Ascending aorta (tissue), 2 donors: ENCODE data around the gene TRIM15. TPM values are rescaled to one million over a fixed set of nuclear protein-coding genes. Genes with fewer than 3 reads are reported as not detected.

ENCODE experiments used
- DNase-seq, 2 donors: peaks; one replicate each; pipeline ENCODE4 v3.0.0-alpha.2; 2019; ENCODE audit warnings: low spot score in 2 of 2
- H3K27ac ChIP-seq, 2 donors: fragments of 200-600 bp; sonication (generic); one replicate each; pipeline ENCODE4 v1.5.1; 2016 to 2017; ENCODE audit warnings: mild to moderate bottlenecking in 1 of 2
- H3K27me3 ChIP-seq: fragments of 200-600 bp; sonication (generic); one replicate; pipeline ENCODE4 v1.5.1; 2017
- H3K36me3 ChIP-seq, 2 donors: fragments of 200-600 bp; sonication (generic); one replicate each; pipeline ENCODE4 v1.5.1; 2016
- H3K4me1 ChIP-seq, 2 donors: fragments of 200-600 bp; sonication (generic); one replicate each; pipeline ENCODE4 v1.5.1; 2016 to 2017; ENCODE audit warnings: mild to moderate bottlenecking in 1 of 2
- H3K4me3 ChIP-seq, 2 donors: fragments of 200-600 bp; sonication (generic); one replicate each; pipeline ENCODE4 v1.5.1; 2016 to 2017; ENCODE audit warnings: mild to moderate bottlenecking in 1 of 2
- H3K9me3 ChIP-seq, 2 donors: fragments of 200-600 bp; sonication (generic); one replicate each; pipeline ENCODE4 v1.5.1; 2016
- CTCF ChIP-seq, 3 experiments: fragments of 200-600 bp in 2 of 3; fragments of 450-650 bp in 1 of 3; sonication (generic) in 2 of 3; IDR thresholded peaks; one replicate each; pipeline ENCODE4 v1.5.1; 2016 to 2019; ENCODE audit warnings: antibody characterized with exemption in 3 of 3, mild to moderate bottlenecking in 1 of 3, moderate library complexity in 1 of 3
- intact Hi-C: fragments of 100-400 bp; cut with DNase I; formaldehyde crosslinking; loops from one replicate; pipeline ENCODE4 v1.15.1; 2023
- total RNA-seq: library from RNA; depleted of rRNA; stranded (reverse); fragments of >200 nt; gene quantifications from one replicate; pipeline ENCODE4 v1.1.0, GENCODE V29; 2016

Gene TRIM15
- total RNA-seq, 1 donor from 2014 or later, result not detected

- Histone ChIP-seq H3K27ac (no peak overlapping the region), H3K36me3 (no peaks in the 10 kb centered on the region), H3K4me3 (no peak overlapping the region), H3K4me1 (peaks cover 0 to 3% of the 10 kb centered on the region in 2 donors), H3K9me3 (no peaks in the 10 kb centered on the region), H3K27me3 (no peaks in the 10 kb centered on the region)
- no peak for TF ChIP-seq CTCF (IDR thresholded peaks at IDR 0.05)
- intact Hi-C loops, result no loop called here
- DNase-seq, result no peak
These were observed 5.3 kb upstream of the TRIM15 start for GRCh38 chr6:30157999-30158398.

DNA sequence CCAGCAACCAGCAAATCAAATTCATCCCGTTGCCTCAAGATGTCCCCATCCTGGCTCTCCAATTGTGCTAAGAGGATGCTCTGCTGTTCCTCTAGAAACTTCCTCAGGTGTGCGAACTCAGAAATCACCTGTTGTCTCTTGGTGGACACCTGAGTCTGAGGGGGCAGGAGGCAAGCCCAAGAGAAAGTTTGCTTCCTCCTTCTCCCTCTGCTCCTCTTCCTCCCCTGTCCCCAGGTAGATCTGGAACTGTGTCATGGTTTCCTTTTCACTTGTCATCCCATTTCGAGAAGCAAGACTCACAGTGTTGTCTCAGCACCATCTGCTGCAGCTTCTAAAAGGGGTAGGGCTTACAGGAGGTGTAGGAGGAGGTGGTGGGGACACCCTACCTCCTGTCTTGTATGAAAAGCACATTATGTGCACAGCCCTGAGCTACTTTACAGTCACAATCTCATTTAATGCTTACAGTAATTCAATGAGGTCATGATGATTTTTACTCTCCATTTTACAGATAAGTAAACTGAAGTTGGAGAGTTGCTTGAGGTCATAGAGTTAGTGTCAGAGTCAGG, 4.8 kb upstream of the TRIM15 start:
- H3K27ac ChIP-seq, result no peak overlapping the region
- H3K4me1 ChIP-seq, result peaks cover 0 to 3% of the 10 kb centered on the region in 2 donors
- no peaks in the 10 kb centered on the region for H3K27me3 ChIP-seq
- no peaks in the 10 kb centered on the region for H3K9me3 ChIP-seq
- TF ChIP-seq CTCF (IDR thresholded peaks at IDR 0.05), result no peak
- no peak for DNase-seq
- no peaks in the 10 kb centered on the region for H3K36me3 ChIP-seq
- intact Hi-C loops, result no loop called here
- H3K4me3 ChIP-seq, result no peak overlapping the region

DNA sequence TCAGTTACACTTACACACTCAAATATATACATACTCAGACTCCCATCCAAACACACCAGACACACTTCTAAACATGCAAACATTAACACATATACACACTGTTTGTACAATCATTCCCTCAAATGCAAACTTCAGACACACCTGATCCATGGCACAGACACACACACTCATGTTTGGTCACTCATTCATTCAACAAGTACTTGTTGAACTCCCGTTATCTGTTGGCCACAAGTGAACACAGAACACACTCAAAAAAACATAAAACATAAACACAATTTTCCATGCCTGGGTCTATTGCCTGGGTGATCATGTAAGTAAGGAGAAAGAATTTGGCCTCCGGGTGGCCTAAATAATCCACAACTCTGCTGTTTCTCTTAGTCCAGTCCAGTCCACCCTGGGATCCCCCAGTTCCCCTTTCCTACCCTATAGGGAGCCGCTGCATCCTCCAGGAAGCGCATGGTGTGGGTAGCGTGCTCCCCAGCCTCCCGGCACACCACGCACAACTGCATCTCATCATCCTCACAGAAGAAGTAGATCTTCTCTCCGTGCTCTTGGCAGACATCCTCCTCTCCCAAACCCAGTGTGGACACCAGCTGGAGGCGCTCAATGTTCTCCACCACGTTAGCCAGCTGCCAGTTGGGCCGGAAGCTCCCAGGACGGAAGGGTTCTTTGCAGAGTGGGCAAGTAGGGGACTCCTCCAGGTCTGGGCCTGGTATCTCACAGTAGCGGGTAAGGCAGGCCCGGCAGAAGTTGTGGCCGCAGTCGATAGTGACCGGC, 3.1 kb upstream of the TRIM15 start:
- H3K27ac ChIP-seq, result no peak overlapping the region

GRCh38 chr6:30160785-30161531, 2.4 kb upstream of the TRIM15 start, which contains the start of gene TRIM10:
TSS of gene TRIM10 (minus strand) at chr6:30161211. CDS start at chr6:30160858, 353 bp downstream.
- intact Hi-C loops, result no loop called here
- no peak for DNase-seq
- Histone ChIP-seq H3K27me3 (no peaks in the 10 kb centered on the region), H3K4me1 (peaks cover 0 to 2% of the 10 kb centered on the region in 2 donors), H3K4me3 (no peak within 1 kb of the TSS), H3K27ac (no peak within 1 kb of the TSS), H3K36me3 (no peaks in the 10 kb centered on the region), H3K9me3 (no peaks in the 10 kb centered on the region)
- TF ChIP-seq CTCF (IDR thresholded peaks at IDR 0.05), result no peak

More for the DNA sequence above, 3.1 kb upstream of the TRIM15 start:
- no peaks in the 10 kb centered on the region for H3K36me3 ChIP-seq
- no peaks in the 10 kb centered on the region for H3K9me3 ChIP-seq
- peaks cover 0 to 3% of the 10 kb centered on the region in 2 donors for H3K4me1 ChIP-seq
- TF ChIP-seq CTCF (IDR thresholded peaks at IDR 0.05), result no peak
- H3K4me3 ChIP-seq, result no peak overlapping the region
- no peaks in the 10 kb centered on the region for H3K27me3 ChIP-seq
- intact Hi-C loops, result no loop called here
- no peak for DNase-seq

GRCh38 chr6:30162265-30163089, 869 bp upstream of the TRIM15 start:
- H3K4me1 ChIP-seq, result no peaks in the 10 kb centered on the region
- H3K27me3 ChIP-seq, result no peaks in the 10 kb centered on the region
- H3K4me3 ChIP-seq, result no peak overlapping the region
- no peak for TF ChIP-seq CTCF (IDR thresholded peaks at IDR 0.05)
- DNase-seq, result no peak
- no peak overlapping the region for H3K27ac ChIP-seq
- no peaks in the 10 kb centered on the region for H3K36me3 ChIP-seq
- intact Hi-C loops, result no loop called here
- H3K9me3 ChIP-seq, result no peaks in the 10 kb centered on the region
